ENCODE measurements around the gene SERINC2.

SERINC2 gene

GRCh38 chr1:31414980-31415370 is 2.0 kb downstream of the SERINC2 start:
- Histone ChIP-seq H3K4me1 (ENCODE audit: insufficient read depth, low read length) (peaks cover 11% of the 10 kb centered on the region), H3K9me3 (ENCODE audit: control insufficient read depth, insufficient read depth, low read length) (no peaks in the 10 kb centered on the region), H3K9ac (ENCODE audit: low read depth, low read length) (peak overlapping the region; percentile 87; the same call in 1 of the 2 replicates), H3K36me3 (ENCODE audit: insufficient read depth, low read length) (no peaks in the 10 kb centered on the region; the same call in 1 of the 2 replicates)

- Histone ChIP-seq H3K4me1 (ENCODE audit: insufficient read depth, low read length) (peaks cover 11% of the 10 kb centered on the region), H3K9me3 (ENCODE audit: control insufficient read depth, insufficient read depth, low read length) (no peaks in the 10 kb centered on the region), H3K36me3 (ENCODE audit: insufficient read depth, low read length) (no peaks in the 10 kb centered on the region; the same call in 1 of the 2 replicates), H3K9ac (ENCODE audit: low read depth, low read length) (no peak overlapping the region)
These were observed 2.6 kb downstream of the SERINC2 start for GRCh38 chr1:31415658-31416057.

GRCh38 chr1:31416101-31416736 is 3.2 kb downstream of the SERINC2 start:
- Histone ChIP-seq H3K9me3 (ENCODE audit: control insufficient read depth, insufficient read depth, low read length) (no peaks in the 10 kb centered on the region), H3K9ac (ENCODE audit: low read depth, low read length) (no peak overlapping the region), H3K36me3 (ENCODE audit: insufficient read depth, low read length) (no peaks in the 10 kb centered on the region; the same call in 1 of the 2 replicates), H3K4me1 (ENCODE audit: insufficient read depth, low read length) (peaks cover 14% of the 10 kb centered on the region)

- H3K9me3 ChIP-seq (ENCODE audit: control insufficient read depth, insufficient read depth, low read length) = no peaks in the 10 kb centered on the region
- H3K9ac ChIP-seq (ENCODE audit: low read depth, low read length) = no peak overlapping the region
- H3K4me1 ChIP-seq (ENCODE audit: insufficient read depth, low read length) = peaks cover 17% of the 10 kb centered on the region
- no peaks in the 10 kb centered on the region; the same call in 1 of the 2 replicates for H3K36me3 ChIP-seq (ENCODE audit: insufficient read depth, low read length)
These were observed 4.1 kb downstream of the SERINC2 start for GRCh38 chr1:31417148-31417547.

GRCh38 chr1:31418626-31419323 is 5.8 kb downstream of the SERINC2 start:
- H3K9me3 ChIP-seq (ENCODE audit: control insufficient read depth, insufficient read depth, low read length) = no peaks in the 10 kb centered on the region
- peaks cover 17% of the 10 kb centered on the region for H3K4me1 ChIP-seq (ENCODE audit: insufficient read depth, low read length)
- no peaks in the 10 kb centered on the region; the same call in 1 of the 2 replicates for H3K36me3 ChIP-seq (ENCODE audit: insufficient read depth, low read length)
- no peak overlapping the region for H3K9ac ChIP-seq (ENCODE audit: low read depth, low read length)

GRCh38 chr1:31420716-31421115 is 7.7 kb downstream of the SERINC2 start:
- no peak overlapping the region for H3K9ac ChIP-seq (ENCODE audit: low read depth, low read length)
- H3K4me1 ChIP-seq (ENCODE audit: insufficient read depth, low read length) = peaks cover 11% of the 10 kb centered on the region
- H3K9me3 ChIP-seq (ENCODE audit: control insufficient read depth, insufficient read depth, low read length) = no peaks in the 10 kb centered on the region
- no peaks in the 10 kb centered on the region; the same call in 1 of the 2 replicates for H3K36me3 ChIP-seq (ENCODE audit: insufficient read depth, low read length)

GRCh38 chr1:31421371-31422040 is 8.5 kb downstream of the SERINC2 start:
- H3K9me3 ChIP-seq (ENCODE audit: control insufficient read depth, insufficient read depth, low read length) = no peaks in the 10 kb centered on the region
- H3K4me1 ChIP-seq (ENCODE audit: insufficient read depth, low read length) = peaks cover 11% of the 10 kb centered on the region
- no peaks in the 10 kb centered on the region for H3K36me3 ChIP-seq (ENCODE audit: insufficient read depth, low read length)
- H3K9ac ChIP-seq (ENCODE audit: low read depth, low read length) = no peak overlapping the region

- peaks cover 6% of the 10 kb centered on the region; the same call in 1 of the 2 replicates for H3K4me1 ChIP-seq (ENCODE audit: insufficient read depth, low read length)
- no peak overlapping the region for H3K9ac ChIP-seq (ENCODE audit: low read depth, low read length)
- no peaks in the 10 kb centered on the region for H3K36me3 ChIP-seq (ENCODE audit: insufficient read depth, low read length)
- no peaks in the 10 kb centered on the region for H3K9me3 ChIP-seq (ENCODE audit: control insufficient read depth, insufficient read depth, low read length)
These were observed 9.7 kb downstream of the SERINC2 start for GRCh38 chr1:31422505-31423319.

GRCh38 chr1:31423418-31423947 is 10.5 kb downstream of the SERINC2 start:
- Histone ChIP-seq H3K9ac (ENCODE audit: low read depth, low read length) (no peak overlapping the region), H3K4me1 (ENCODE audit: insufficient read depth, low read length) (peaks cover 6% of the 10 kb centered on the region; the same call in 1 of the 2 replicates), H3K36me3 (ENCODE audit: insufficient read depth, low read length) (no peaks in the 10 kb centered on the region), H3K9me3 (ENCODE audit: control insufficient read depth, insufficient read depth, low read length) (no peaks in the 10 kb centered on the region)

GRCh38 chr1:31424568-31424967 is 11.6 kb downstream of the SERINC2 start:
- H3K9ac ChIP-seq (ENCODE audit: low read depth, low read length) = no peak overlapping the region
- peaks cover 6% of the 10 kb centered on the region; the same call in 1 of the 2 replicates for H3K4me1 ChIP-seq (ENCODE audit: insufficient read depth, low read length)

GRCh38 chr1:31425301-31426081 is 12.5 kb downstream of the SERINC2 start:
- Histone ChIP-seq H3K9ac (ENCODE audit: low read depth, low read length) (no peak overlapping the region), H3K36me3 (ENCODE audit: insufficient read depth, low read length) (no peaks in the 10 kb centered on the region; the same call in 1 of the 2 replicates), H3K4me1 (ENCODE audit: insufficient read depth, low read length) (peaks cover 6% of the 10 kb centered on the region; the same call in 1 of the 2 replicates), H3K9me3 (ENCODE audit: control insufficient read depth, insufficient read depth, low read length) (no peaks in the 10 kb centered on the region)

More at GRCh38 chr1:31424568-31424967, 11.6 kb downstream of the SERINC2 start:
- Histone ChIP-seq H3K9me3 (ENCODE audit: control insufficient read depth, insufficient read depth, low read length) (no peaks in the 10 kb centered on the region), H3K36me3 (ENCODE audit: insufficient read depth, low read length) (no peaks in the 10 kb centered on the region)

- peaks cover 2% of the 10 kb centered on the region; the same call in 1 of the 2 replicates for H3K4me1 ChIP-seq (ENCODE audit: insufficient read depth, low read length)
- no peaks in the 10 kb centered on the region; the same call in 1 of the 2 replicates for H3K36me3 ChIP-seq (ENCODE audit: insufficient read depth, low read length)
- no peak overlapping the region for H3K9ac ChIP-seq (ENCODE audit: low read depth, low read length)
These were observed 13.4 kb downstream of the SERINC2 start for GRCh38 chr1:31426249-31426922.

GRCh38 chr1:31427322-31427721 is 14.3 kb downstream of the SERINC2 start:
- no peaks in the 10 kb centered on the region for H3K9me3 ChIP-seq (ENCODE audit: control insufficient read depth, insufficient read depth, low read length)
- no peak overlapping the region for H3K9ac ChIP-seq (ENCODE audit: low read depth, low read length)
- no peaks in the 10 kb centered on the region; the same call in 1 of the 2 replicates for H3K36me3 ChIP-seq (ENCODE audit: insufficient read depth, low read length)
- no peaks in the 10 kb centered on the region for H3K4me1 ChIP-seq (ENCODE audit: insufficient read depth, low read length)

More at GRCh38 chr1:31426249-31426922, 13.4 kb downstream of the SERINC2 start:
- no peaks in the 10 kb centered on the region for H3K9me3 ChIP-seq (ENCODE audit: control insufficient read depth, insufficient read depth, low read length)

All from ES-I3 (cell line).